Large intestine (tissue), 3 donors: ENCODE measurements around the gene PRKAB2. TPM values are rescaled to one million over a fixed set of nuclear protein-coding genes. Genes with fewer than 3 reads are reported as not detected.
"Not testable (repeated sequence)": the region's sequence is repeated elsewhere in the genome, so short reads cannot be mapped to it uniquely, and the experiment has no call there.

Source experiments
- DNase-seq, 2 donors: peaks; one replicate each; pipeline versions ENCODE4 v3.0.0 to v3.0.0-alpha.2; 2013
- H3K27ac ChIP-seq: one replicate; pipeline ENCODE4 v1.5.1; 2013; ENCODE audit warnings: low read length
- H3K27me3 ChIP-seq: 2 replicates; pipeline ENCODE4 v1.6.1; 2013; ENCODE audit warnings: low read length; ENCODE audit not compliant: control insufficient read depth, insufficient read depth
- H3K36me3 ChIP-seq: 2 replicates; pipeline ENCODE4 v1.6.1; 2013; ENCODE audit warnings: low read length; ENCODE audit not compliant: control insufficient read depth, insufficient read depth
- H3K4me1 ChIP-seq: one replicate; pipeline ENCODE4 v1.6.1; 2013; ENCODE audit warnings: low read length; ENCODE audit not compliant: control insufficient read depth, insufficient read depth
- H3K4me3 ChIP-seq: one replicate; pipeline ENCODE4 v1.5.1; 2013; ENCODE audit warnings: low read length
- H3K9me3 ChIP-seq: one replicate; pipeline ENCODE4 v1.6.1; 2013; ENCODE audit warnings: mild to moderate bottlenecking, low read depth, low read length, moderate library complexity; ENCODE audit not compliant: control insufficient read depth
- WGBS: methylation state at CpG from one replicate; pipeline ENCODE4 v1.1.5; 2013; ENCODE audit warnings: low lambda C conversion rate; ENCODE audit not compliant: insufficient coverage; 5-methylcytosine and 5-hydroxymethylcytosine counted together
- polyA plus RNA-seq: library from polyadenylated mRNA; unstranded; fragments of 120-200 nt; gene quantifications from one replicate; pipeline ENCODE4 v1.2.1, GENCODE V29; 2013

Gene PRKAB2
- polyA plus RNA-seq, 1 donor, result 35.2 TPM

GRCh38 chr1:147210987-147211386, 38.7 kb upstream of the PRKAB2 start:
- no peaks in the 10 kb centered on the region for H3K27me3 ChIP-seq
- no peak overlapping the region for H3K4me3 ChIP-seq
- H3K27ac ChIP-seq, result peak overlapping the region; percentile 30
- no CpG with 5 or more reads among the region's 2 CpGs for WGBS
- H3K36me3 ChIP-seq, result peaks cover 10% of the 10 kb centered on the region
- peak in 1 of 2 donors; percentile 24 for DNase-seq
- H3K9me3 ChIP-seq, result no peaks in the 10 kb centered on the region
- H3K4me1 ChIP-seq, result peaks cover 26% of the 10 kb centered on the region

DNA sequence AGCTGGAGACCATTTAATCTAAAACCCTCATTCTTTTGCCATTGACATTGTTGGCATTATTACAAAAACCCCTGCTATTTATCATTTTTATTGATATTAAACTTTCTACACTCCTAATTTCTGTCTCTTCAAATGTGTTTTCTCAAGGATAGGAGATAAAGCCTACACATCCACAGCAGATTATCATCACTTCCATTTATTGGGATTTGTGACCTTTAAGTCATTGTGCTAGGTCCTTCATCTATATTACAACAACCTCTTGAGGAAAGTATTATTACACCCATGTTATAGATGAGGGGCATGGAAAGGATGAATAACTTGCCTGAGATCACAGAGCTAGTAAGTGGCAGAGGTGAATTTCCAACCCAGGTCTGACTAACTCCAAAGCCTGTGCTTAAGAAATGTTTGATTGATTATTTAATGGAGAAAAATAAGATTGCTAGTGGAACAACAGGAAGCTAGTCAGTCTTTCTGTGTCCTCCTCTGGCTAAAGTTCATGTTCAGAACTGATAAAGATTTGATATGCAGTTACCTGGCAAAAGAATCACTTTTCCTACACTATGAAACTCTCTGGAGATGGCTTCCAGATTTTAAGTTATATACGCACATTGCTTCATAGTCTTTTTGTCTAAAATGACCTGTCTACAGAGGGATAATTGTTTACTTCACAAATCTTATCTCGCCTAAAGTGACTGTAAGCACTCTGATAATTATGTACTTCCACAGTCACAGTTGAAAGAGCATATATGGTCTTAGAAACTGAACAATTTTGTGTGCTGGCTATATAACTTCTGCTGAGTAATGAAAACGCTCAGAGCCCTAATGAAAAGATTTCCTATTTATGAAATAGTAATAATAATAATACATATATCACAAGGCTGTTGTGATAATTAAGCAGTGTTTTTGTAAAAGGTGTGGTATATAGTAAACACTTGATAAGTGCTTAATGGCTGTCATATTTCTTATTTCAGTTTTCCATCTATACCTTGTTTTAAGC, 37.9 kb upstream of the PRKAB2 start:
- H3K27ac ChIP-seq, result peak overlapping the region; percentile 30
- no CpG with 5 or more reads among the region's 3 CpGs for WGBS

GRCh38 chr1:147208619-147209018, 36.3 kb upstream of the PRKAB2 start:
- Histone ChIP-seq H3K27me3 (no peaks in the 10 kb centered on the region), H3K4me1 (peaks cover 20% of the 10 kb centered on the region), H3K4me3 (no peak overlapping the region), H3K27ac (no peak overlapping the region), H3K9me3 (no peaks in the 10 kb centered on the region), H3K36me3 (peaks cover 13% of the 10 kb centered on the region)
- DNase-seq, result no peak
- WGBS, result no CpG with 5 or more reads among the region's 7 CpGs

More for the DNA sequence above, 37.9 kb upstream of the PRKAB2 start:
- H3K9me3 ChIP-seq, result no peaks in the 10 kb centered on the region
- peaks cover 10% of the 10 kb centered on the region for H3K36me3 ChIP-seq
- peak in 1 of 2 donors; percentile 39 for DNase-seq
- no peaks in the 10 kb centered on the region for H3K27me3 ChIP-seq
- H3K4me3 ChIP-seq, result no peak overlapping the region
- H3K4me1 ChIP-seq, result peaks cover 23% of the 10 kb centered on the region

GRCh38 chr1:147207192-147207591, 34.9 kb upstream of the PRKAB2 start:
- 85% methylated on average over 1 of the region's 1 CpG for WGBS
- H3K4me1 ChIP-seq, result peaks cover 16% of the 10 kb centered on the region
- no peak overlapping the region for H3K4me3 ChIP-seq
- no peaks in the 10 kb centered on the region for H3K9me3 ChIP-seq
- H3K36me3 ChIP-seq, result peaks cover 10% of the 10 kb centered on the region
- H3K27me3 ChIP-seq, result no peaks in the 10 kb centered on the region
- DNase-seq, result no peak
- H3K27ac ChIP-seq, result no peak overlapping the region

- 100% methylated on average over 1 of the region's 3 CpGs for WGBS
- H3K9me3 ChIP-seq, result no peaks in the 10 kb centered on the region
- no peaks in the 10 kb centered on the region for H3K27me3 ChIP-seq
- no peak overlapping the region for H3K27ac ChIP-seq
- peaks cover 7% of the 10 kb centered on the region for H3K36me3 ChIP-seq
- no peaks in the 10 kb centered on the region for H3K4me1 ChIP-seq
- H3K4me3 ChIP-seq, result no peak overlapping the region
- DNase-seq, result no peak
These were observed 31.8 kb upstream of the PRKAB2 start for GRCh38 chr1:147204080-147204479.

DNA sequence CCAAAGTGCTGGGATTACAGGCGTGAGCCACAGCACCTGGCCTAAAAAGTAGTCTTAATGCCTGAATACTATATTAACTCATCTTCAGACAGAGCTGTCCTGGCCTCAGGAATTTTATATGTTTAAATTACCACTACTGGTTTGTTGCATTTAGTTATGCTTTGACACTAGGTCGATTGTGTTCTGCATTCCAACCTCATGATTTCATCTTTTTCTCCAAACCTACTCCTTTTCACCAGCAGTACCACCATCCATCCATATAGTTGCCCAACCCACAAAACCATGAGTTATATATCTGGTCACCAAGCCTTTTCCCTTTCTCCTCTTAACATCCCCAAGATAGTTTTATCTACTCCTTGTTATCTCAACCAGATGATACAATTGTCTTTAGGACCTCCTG, 30.3 kb upstream of the PRKAB2 start:
- no peak overlapping the region for H3K4me3 ChIP-seq
- H3K27me3 ChIP-seq, result no peaks in the 10 kb centered on the region
- 67% methylated on average over 1 of the region's 2 CpGs for whole genome bisulfite sequencing
- H3K36me3 ChIP-seq, result peaks cover 3% of the 10 kb centered on the region
- H3K9me3 ChIP-seq, result no peaks in the 10 kb centered on the region
- H3K27ac ChIP-seq, result no peak overlapping the region
- no peak for DNase-seq
- H3K4me1 ChIP-seq, result no peaks in the 10 kb centered on the region

DNA sequence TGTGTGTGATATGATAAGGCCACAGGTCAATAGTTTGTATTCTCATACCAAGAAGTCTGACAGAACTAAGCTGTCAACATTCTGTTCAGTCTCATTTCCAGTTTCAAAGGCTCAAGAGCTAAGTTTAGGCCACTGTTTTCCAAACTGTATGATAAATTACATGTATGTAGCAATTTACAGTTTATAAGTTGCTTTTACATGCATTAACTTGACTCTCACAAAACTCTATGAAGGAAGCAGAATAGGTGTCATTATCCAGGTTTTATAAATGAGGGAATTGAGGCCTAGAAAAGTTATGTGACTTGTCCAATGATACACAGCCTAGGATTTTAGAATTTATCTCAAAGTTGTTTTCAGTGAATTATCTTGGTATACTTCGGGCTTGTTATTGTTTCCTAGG, 29.5 kb upstream of the PRKAB2 start:
- Histone ChIP-seq H3K4me3 (no peak overlapping the region), H3K4me1 (no peaks in the 10 kb centered on the region), H3K36me3 (peaks cover 3% of the 10 kb centered on the region), H3K27me3 (no peaks in the 10 kb centered on the region), H3K27ac (no peak overlapping the region), H3K9me3 (no peaks in the 10 kb centered on the region)
- WGBS, result no CpG with 5 or more reads among the region's 1 CpG
- no peak for DNase-seq

- no peaks in the 10 kb centered on the region for H3K9me3 ChIP-seq
- H3K27me3 ChIP-seq, result no peaks in the 10 kb centered on the region
- 85% methylated on average over 2 of the region's 4 CpGs for WGBS
- no peak overlapping the region for H3K4me3 ChIP-seq
- no peak overlapping the region for H3K27ac ChIP-seq
- no peak for DNase-seq
- no peaks in the 10 kb centered on the region for H3K4me1 ChIP-seq
- H3K36me3 ChIP-seq, result peaks cover 3% of the 10 kb centered on the region
These were observed 29.0 kb upstream of the PRKAB2 start for GRCh38 chr1:147201276-147201675.

DNA sequence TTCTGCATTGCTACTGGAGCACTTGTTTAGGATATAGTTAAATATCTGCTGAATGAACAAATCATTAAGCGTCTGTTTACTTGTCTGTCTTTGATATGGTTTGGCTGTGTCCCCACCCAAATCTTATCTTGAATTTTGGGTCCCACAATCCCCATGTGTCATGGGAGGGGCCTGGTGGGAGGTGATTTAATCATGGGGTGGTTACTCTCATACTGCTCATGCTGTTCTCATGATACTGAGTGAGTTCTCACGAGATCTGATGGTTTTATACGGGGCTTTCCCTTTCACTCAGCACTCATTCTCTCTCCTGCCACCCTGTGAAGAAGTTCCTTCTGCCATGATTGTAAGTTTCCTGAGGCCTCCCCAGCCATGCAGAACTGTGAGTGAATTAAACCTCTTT, 25.1 kb upstream of the PRKAB2 start:
- H3K27ac ChIP-seq, H3K9me3 ChIP-seq, DNase-seq, H3K4me3 ChIP-seq, H3K4me1 ChIP-seq, H3K27me3 ChIP-seq, H3K36me3 ChIP-seq: not testable (repeated sequence)
- WGBS, result no CpG with 5 or more reads among the region's 3 CpGs

GRCh38 chr1:147189514-147189913, 17.2 kb upstream of the PRKAB2 start:
- Histone ChIP-seq H3K4me1 (no peaks in the 10 kb centered on the region), H3K27ac (no peak overlapping the region), H3K27me3 (no peaks in the 10 kb centered on the region), H3K4me3 (no peak overlapping the region), H3K9me3 (no peaks in the 10 kb centered on the region), H3K36me3 (no peaks in the 10 kb centered on the region)
- no peak for DNase-seq
- no CpG with 5 or more reads among the region's 2 CpGs for WGBS

GRCh38 chr1:147185432-147185831, 13.2 kb upstream of the PRKAB2 start:
- no CpG with 5 or more reads among the region's 2 CpGs for WGBS
- no peaks in the 10 kb centered on the region for H3K36me3 ChIP-seq
- no peaks in the 10 kb centered on the region for H3K27me3 ChIP-seq
- no peak overlapping the region for H3K27ac ChIP-seq
- DNase-seq, result no peak
- no peaks in the 10 kb centered on the region for H3K4me1 ChIP-seq
- H3K4me3 ChIP-seq, result no peak overlapping the region
- no peaks in the 10 kb centered on the region for H3K9me3 ChIP-seq
